ENCODE results near the gene RABGAP1L. TPM values are rescaled to one million over a fixed set of nuclear protein-coding genes. Genes with fewer than 3 reads are reported as not detected.

RABGAP1L gene
- total RNA-seq, 120 experiments from 2014 or later = 48.6 to 148 (median 111) TPM

Other genes with a start within 250 kb of the RABGAP1L start
- 1 to 10 TPM in 7 of 120 experiments, under 1 TPM in 32, not detected in 81; 0.27 to 2.0 (median 0.58) TPM for gene SERPINC1, start 242.2 kb upstream of the RABGAP1L start, total RNA-seq
- 10 to 100 TPM; 32.3 to 65.7 (median 46.7) TPM for gene RC3H1, start 137.2 kb upstream of the RABGAP1L start, total RNA-seq

All from dorsolateral prefrontal cortex (tissue), 118 donors.